ENCODE results near the gene ARHGAP45.

The ARHGAP45 gene

GRCh38 chr19:1039646-1040475 lies 27.1 kb upstream of the ARHGAP45 start, which contains the start of gene ABCA7:
Gene ABCA7 (plus strand): TSS chr19:1040107. CDS start chr19:1041362, 1,255 bp downstream.
- DNase-seq (ENCODE audit: low spot score) (peak; percentile 94), FAIRE-seq (peak; percentile 35)

GRCh38 chr19:1040476-1041271 lies 26.3 kb upstream of the ARHGAP45 start:
- DNase-seq (ENCODE audit: low spot score) (peak; percentile 94), FAIRE-seq (no peak)

- DNase-seq (ENCODE audit: low spot score) (no peak), FAIRE-seq (no peak)
Measured at GRCh38 chr19:1041272-1041834, 25.6 kb upstream of the ARHGAP45 start.

- DNase-seq (ENCODE audit: low spot score) = no peak
Measured at GRCh38 chr19:1041835-1042685, 24.9 kb upstream of the ARHGAP45 start.

GRCh38 chr19:1042689-1043511 lies 24.1 kb upstream of the ARHGAP45 start:
- no peak for FAIRE-seq
- DNase-seq (ENCODE audit: low spot score) = no peak

More at GRCh38 chr19:1041835-1042685, 24.9 kb upstream of the ARHGAP45 start:
- no peak for FAIRE-seq

- DNase-seq (ENCODE audit: low spot score) = no peak
- no peak for FAIRE-seq
Measured at GRCh38 chr19:1045247-1045603, 21.7 kb upstream of the ARHGAP45 start.

- DNase-seq (ENCODE audit: low spot score) (no peak), FAIRE-seq (no peak)
Measured at GRCh38 chr19:1046117-1046626, 20.8 kb upstream of the ARHGAP45 start.

GRCh38 chr19:1046836-1047695 lies 19.9 kb upstream of the ARHGAP45 start:
- DNase-seq (ENCODE audit: low spot score) (no peak), FAIRE-seq (no peak)

- no peak for DNase-seq (ENCODE audit: low spot score)
- no peak for FAIRE-seq
Measured at GRCh38 chr19:1047696-1048147, 19.2 kb upstream of the ARHGAP45 start.

GRCh38 chr19:1049106-1049505 lies 17.9 kb upstream of the ARHGAP45 start:
- DNase-seq (ENCODE audit: low spot score) (no peak), FAIRE-seq (no peak)

- FAIRE-seq = no peak
- no peak for DNase-seq (ENCODE audit: low spot score)
Measured at GRCh38 chr19:1049800-1050199, 17.2 kb upstream of the ARHGAP45 start.

- FAIRE-seq = no peak
Measured at GRCh38 chr19:1050989-1051788, 15.8 kb upstream of the ARHGAP45 start.

GRCh38 chr19:1051791-1052190 lies 15.2 kb upstream of the ARHGAP45 start:
- FAIRE-seq (no peak), DNase-seq (ENCODE audit: low spot score) (no peak)

More at GRCh38 chr19:1050989-1051788, 15.8 kb upstream of the ARHGAP45 start:
- DNase-seq (ENCODE audit: low spot score) = no peak

GRCh38 chr19:1052349-1052975 lies 14.5 kb upstream of the ARHGAP45 start:
- FAIRE-seq = no peak
- DNase-seq (ENCODE audit: low spot score) = no peak

- FAIRE-seq = no peak
Measured at GRCh38 chr19:1053176-1054101, 13.5 kb upstream of the ARHGAP45 start.

More at GRCh38 chr19:1053176-1054101, 13.5 kb upstream of the ARHGAP45 start:
- no peak for DNase-seq (ENCODE audit: low spot score)

Data from urothelium cell line (cell line).